IPS-NIHi11 (cell line): ENCODE measurements around the gene POLD1.
"Not testable (repeated sequence)": the region's sequence is repeated elsewhere in the genome, so short reads cannot be mapped to it uniquely, and the experiment has no call there.

Experiments
- DNase-seq: peaks from one replicate; pipeline ENCODE4 v3.0.0; 2012; ENCODE audit warnings: mixed read lengths, low spot score

POLD1 gene

DNA sequence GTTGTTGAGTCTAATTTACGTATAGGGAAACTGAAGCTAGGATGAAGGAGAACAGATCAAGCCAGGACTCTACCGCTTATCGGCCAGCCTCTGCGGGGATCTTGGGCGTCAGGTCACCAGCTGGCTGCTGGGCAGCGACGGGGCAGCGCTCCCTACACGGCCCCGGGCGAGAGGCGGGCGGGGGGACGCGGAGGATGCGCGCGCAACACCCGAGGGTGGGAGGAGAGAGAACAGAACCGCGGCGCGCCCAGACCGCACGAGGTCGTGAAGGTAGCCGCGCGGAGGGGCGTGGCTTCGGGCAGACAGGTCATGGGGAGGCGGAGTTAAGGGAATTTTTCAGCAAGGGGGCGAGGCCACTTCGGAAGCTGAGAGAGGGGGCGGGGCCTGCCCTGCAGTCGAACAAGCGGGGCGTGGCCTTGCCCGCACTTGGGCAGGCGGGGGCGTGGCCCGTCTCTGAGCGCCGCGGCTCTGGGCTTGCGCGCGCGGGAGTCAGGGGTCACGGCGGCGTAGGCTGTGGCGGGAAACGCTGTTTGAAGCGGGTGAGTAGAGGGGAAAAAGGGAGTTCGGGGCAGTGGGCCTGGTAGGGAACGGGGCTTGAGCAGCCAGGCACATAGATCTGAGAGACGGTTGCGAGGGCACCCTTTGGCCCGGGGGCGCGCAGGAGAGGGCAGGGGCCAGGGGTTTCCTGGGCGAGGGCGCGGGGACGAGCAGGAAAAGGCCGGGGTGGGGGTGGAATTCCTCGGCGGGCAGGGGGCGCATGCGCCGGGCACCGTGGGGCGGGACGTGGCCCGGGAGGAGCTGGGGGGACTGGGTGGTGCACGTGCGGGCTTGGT lies at the start of gene POLD1:
TSS of gene POLD1 (plus strand) at position 496 of the 833 bp plus-strand sequence. CDS start 14,505 bp downstream, outside the sequence.
- peak; percentile 97 for DNase-seq

DNA sequence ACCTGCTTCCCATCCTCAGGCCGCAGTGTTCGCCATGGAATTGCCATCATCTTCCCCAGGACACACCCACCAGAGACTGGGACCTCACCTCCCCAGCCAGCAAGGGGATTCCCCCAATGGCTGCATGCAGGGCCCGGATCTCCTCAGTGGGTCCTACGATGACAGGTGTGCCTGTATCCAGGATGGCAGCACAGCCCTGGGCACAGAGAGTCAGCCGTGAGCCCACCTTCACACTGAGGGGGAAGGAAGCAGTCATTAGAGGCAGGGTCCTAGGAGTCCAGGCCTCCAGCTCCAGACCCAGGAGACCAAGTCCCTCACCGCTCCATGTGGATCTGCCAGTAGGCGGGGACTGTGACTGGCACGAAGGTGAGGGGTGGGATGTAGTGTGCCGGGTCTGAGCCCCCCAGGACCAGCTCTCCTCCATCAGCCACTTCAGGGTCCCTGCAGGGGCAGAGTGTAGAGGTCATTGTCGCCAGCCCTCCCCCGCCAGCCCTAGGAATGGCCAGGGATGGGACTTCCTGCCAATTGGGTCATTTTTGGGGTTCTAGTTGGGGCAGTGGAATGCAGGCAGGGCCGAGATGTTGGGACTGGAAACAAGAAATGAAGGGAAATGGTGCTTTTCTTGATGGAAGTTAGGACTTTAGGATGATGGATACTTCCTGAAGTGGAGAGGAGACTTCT lies 49.3 kb upstream of the POLD1 start:
- DNase-seq: no peak

DNA sequence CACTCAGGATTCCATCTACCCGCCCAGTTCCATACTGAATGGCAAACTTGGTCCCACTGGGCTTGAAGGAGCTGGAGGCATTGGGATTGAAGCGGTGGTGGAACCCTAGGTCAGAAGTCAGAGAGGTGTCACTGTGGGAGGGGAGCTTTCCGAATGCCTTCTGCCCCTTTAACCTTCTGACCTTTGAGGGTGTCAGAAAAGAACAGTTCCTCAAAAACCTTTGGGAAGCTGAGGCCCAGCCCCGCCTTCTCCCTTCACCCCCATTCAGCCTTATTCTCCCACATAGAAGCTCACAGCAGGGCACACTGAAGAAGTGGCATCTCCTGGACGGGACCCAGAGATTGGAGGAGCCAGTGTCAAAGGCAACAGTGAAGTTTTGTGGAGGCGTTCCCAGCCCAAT lies 47.1 kb upstream of the POLD1 start:
- not testable (repeated sequence) for DNase-seq

DNA sequence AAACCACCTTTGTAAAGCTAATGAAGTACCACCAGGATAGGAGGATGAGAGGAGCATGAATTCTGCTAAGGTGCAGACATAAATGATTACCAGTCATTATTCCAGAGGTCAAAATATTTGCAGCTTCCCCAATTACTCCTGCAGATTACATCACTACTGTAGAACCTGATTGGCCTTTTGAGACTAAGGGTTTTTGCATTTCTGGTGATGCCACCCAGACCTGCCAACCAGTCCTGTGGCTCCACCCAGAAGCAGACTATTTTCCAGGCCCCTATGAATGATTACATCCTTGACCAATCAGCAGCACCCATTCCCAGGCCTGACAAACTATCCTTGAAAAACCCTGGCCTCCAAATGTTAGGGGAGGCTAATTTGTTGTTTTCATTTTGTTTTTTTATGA lies 43.8 kb upstream of the POLD1 start:
- no peak for DNase-seq

DNA sequence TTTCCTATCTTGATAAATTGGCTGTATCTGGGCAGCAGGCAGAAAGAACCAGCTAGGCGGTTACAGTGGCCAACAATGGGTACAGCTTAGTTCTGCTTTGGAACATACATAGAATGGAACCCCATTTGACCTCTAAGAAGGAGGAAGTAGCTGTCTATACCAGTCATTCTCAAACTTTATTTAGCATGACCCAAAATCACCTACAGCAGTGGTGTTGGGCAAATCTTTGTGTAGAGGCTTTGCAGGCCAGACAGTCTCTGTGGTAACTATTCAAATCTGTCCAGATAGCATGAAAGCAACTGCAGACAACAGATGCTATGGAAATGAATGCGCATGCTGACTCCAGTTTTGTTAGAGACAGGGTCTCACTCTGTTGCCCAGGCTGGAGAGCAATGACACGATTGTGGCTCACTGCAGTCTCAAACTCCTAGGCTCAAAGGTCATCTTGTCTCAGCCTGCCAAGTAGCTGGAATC lies 43.0 kb upstream of the POLD1 start:
- DNase-seq: no peak

DNA sequence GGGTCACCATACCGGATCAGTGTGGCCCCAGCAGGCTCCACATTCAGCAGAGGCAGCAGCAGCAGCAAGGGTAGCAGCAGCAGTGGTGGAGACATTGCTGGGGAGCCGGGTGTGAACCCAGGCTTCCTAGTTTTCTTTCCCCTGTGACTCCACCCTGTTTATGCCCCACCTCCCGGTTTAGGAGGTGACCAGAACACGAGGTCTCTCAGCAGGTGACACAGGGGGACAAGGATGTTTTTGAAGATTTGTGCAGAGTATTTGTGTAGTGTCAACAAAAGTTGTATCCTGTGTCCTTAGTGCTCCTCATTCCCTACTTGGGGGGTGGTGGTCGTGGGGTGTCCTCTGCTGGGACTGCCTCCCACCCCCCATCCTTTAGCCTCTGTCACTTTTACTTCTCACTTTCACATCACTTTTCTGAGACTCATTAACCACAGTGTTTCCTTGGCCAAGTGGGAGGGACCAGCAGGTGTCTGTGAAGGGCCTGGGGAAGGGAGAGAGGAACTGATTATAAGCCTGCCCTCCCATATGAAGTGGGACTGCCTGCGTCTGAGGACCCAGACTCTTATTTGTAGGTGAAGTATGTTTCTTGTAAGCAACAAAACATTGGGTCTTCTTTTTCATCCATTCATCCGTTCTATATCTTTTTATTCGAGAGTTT lies 39.4 kb upstream of the POLD1 start:
- DNase-seq: no peak

DNA sequence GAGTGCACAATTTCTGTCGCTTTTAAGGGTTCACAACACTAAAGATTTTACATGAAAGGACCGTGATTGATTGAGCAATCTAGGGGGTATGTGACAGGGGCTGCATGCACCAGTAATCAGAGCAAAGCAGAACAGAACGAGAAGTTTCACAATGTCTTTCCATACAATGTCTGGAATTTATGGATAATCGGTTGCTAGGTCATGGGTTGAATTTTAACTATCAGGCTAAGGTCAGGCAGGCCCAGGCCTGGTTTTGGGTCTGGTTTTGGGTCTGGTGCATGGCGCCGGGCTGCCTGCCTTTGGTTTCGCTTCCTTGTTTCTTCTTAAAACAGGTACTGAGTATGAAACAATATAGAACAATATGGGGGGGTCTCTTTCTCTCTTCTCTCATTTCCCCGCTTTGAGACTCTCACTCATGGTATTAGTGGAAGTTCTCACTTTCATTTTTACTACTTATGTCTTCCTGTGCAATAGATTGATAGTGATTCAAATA lies 37.0 kb upstream of the POLD1 start:
- not testable (repeated sequence) for DNase-seq

DNA sequence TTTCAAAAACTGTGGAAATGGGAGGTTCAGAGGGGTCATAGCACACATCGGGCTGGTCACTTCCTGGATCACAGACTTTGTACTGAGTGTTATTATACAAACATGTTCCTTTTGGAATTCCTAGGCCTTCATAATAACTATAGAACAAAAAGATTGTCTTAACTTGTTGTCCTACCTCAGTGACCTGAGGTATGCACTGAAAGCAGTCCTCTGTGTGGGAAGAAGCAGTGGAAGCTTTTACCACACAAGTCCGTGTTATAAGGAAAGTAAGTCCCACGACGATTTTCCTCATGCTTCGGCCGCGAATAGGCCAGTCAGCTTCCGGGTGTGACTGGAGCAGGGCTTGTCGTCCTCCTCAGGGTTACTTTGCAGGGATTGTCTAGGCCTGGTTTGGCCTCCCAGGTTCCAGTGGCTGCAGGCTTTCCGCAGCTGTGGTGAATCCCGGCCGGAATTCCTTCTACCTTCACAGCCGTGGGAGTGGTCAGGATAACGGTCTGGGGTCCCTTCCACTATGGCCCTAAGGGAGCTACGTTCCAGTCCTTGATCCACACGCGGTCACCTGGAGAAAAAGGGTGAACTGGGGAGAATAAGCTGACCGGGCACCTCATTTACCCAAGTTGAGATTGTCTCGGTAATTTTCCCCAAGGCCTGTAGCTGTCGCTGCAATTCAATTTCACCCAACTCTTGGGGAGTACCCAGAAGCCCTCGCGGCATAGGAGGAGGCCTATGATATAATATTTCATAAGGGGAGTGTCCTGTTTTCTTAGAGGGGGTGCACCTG lies 34.7 kb upstream of the POLD1 start:
- no peak for DNase-seq

DNA sequence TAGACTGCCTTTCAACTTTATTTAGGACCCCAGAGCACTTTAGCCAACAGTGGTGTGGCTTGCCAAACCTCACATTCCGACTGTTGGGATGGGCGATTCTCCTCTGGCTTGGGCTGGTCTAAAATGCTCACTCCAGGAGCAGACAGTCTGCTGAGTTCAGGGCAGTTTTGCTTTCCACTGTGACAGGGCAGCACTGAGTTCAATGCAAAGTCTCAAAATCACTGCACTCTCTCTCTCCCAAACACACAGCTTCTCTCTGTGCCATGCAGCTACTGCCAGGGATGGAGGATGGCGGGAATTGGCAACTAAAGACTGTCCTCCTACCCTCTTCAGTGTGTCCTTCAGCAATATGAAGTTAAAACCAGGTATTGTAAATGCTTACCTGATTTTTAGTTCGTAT lies 31.9 kb upstream of the POLD1 start:
- DNase-seq: no peak

DNA sequence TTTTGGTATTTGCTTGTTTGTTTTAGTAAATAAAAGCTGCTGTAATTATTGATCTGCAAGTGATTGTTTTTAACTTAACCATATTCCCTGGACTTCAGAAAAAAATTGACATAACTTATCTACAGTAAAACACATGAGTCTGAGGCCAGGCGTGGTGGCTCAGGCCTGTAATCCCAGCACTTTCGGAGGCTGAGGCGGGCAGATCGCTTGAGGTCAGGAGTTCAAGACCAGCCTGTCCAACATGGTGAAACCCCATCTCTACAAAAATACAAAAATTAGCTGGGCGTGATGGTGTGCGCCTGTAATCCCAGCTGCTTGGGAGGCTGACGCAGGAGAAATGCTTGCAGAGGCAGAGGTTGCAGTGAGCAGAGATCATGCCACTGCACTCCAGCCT lies 30.7 kb upstream of the POLD1 start:
- not testable (repeated sequence) for DNase-seq

DNA sequence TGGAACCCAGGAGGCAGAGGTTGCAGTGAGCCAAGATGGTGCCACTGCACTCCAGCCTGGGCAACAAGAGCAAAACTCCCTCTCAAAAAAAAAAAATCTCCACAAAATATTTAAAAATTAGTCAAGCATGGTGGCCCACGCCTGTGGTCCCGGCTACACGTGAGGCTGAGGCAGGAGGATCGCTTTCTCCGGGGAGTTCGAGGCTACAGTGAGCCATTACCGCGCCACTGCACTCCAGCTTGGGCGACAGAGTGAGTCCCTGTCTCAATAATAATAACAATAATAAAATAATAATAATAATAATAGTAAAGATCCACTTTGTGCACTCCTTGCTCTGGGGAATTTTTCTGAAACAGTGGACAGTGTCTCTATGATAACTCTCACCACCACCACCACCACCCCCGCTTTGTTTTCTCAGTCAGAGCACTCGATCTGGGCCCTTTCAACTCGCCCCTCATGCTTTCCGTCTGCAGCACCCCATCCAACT lies 27.4 kb upstream of the POLD1 start:
- DNase-seq: no peak

DNA sequence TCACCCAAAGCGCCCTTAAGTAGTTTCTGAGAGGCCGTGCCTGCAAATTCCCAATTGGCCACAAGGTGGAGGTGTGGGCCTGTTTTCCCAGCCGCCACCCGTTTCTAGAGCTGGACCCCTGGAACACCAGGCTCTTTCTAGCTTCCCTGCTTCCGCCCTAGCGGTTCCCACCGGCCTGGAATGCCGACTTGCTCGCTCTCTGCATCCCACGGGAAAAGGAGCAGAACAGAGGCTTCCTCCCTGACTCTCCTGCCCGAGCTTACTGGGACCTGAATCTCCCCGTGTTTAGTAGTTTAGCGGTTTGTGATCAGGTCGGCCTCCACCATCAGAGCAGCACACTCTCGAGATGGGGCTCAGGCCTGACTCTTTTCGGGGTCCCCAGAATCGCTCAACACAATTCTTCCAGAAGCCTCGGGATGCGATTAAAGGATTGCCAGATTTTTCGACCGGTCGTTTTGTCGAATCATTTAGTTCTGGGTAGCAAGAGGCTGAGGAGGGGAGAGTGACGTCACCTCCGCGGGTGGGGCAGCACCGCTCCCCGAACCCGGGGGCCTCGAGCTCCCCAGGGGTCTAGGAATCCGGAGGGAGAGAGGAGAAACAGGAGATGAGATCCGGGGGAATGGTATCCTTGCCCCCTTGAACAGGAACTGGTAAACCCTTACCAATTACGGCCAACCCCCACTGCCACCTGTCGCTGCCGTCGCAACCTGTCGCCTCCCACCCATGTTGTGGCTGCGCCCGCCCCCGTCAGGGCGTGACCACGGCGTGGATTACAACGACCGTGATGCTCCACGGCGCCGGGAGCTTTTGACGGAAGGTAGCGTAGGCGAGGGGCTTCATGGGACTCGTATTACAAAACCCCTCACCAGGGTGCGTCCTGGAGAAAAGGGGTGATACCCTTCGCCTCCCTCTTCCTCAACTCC lies 26.7 kb upstream of the POLD1 start:
- peak; percentile 65 for DNase-seq

DNA sequence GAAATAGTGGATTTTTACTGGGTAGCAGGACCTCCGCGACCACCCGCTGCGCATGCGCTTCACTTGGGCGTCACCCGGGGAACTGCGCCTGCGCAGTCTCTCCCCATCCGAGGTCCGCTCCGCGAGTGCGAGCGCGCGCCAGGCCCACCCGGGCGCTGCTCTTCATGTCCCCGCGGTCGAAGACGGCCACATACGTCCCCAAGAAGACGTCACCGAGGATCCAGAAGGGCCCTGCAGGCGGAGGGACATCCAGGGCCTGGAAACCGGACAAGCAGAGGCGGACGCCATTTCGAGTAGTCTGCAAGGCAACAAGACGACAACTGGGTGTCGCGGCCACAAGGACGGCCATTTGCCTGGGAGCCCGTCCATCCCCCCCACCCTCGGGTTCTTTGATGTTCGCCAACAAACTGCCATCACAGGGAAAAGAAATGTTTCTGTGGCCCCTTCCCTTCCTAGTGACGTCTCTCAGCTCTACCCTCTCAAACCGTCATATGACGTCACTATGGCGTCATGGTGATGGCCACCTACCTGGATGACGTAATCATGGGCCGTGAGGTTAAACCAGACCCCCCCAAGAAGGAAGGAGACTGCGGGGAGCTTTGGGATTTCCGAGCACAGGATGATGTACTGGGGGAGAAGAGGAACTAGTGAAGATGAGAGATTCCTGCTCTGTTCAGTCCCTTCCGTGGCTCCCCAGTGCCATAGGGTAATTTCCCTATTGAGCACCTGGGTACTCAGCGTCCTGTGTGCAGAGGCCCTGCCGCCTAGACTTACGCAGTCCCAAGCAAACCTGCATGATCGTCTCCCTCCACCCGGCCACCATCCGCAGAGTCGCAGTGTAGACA lies 25.4 kb upstream of the POLD1 start:
- no peak for DNase-seq

DNA sequence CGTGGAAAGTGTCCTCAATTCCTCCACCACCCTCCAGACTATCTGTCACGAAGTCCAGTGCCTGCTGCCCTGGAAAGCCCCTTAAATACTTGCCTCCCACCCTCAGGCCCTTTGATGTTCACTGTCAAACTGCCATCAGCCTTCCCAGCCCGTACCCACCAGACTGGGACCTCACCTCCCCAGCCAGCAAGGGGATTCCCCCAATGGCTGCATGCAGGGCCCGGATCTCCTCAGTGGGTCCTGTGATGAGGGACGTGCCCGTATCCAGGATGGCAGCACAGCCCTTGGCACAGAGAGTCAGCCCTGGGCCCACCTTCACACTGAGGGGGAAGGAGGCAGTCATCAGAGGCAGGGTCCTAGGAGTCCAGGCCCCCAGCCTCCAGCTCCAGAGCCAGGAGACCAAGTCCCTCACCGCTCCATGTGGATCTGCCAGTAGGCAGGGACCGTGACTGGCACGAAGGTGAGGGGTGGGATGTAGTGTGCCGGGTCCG lies 24.8 kb upstream of the POLD1 start:
- no peak for DNase-seq

DNA sequence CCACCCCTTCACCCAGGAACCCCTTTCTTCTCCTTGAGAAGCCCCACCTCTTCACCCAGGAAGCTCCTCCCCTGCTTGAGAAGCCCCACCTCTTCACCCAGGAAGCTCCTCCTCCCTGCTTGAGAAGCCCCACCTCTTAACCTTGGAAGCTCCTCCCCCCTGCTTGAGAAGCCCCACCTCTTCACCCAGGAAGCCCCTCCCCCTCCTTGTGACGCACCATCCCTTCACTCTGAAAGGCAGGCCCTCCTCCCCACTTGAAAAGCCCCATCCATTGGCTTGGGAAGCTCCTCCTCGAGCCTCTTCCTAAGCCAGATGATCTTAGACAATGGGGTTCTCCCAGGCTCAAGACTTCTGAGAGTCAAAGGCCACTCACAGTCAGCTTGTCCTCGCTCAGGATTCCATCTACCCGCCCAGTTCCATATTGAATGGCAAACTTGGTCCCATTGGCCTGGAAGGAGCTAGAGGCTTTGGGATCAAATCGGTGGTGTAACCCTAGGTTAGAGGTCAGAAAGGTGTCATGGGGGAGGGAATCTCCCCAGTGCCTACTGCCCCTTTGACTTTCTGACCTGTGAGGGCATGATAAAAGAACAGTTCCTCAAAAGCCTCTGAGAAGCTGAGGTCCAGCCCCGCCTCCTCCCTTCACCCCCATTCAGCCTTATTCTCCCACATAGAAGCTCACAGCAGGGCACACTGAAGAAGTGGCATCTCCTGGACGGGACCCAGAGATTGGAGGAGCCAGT lies 22.7 kb upstream of the POLD1 start:
- DNase-seq: peak; percentile 39

DNA sequence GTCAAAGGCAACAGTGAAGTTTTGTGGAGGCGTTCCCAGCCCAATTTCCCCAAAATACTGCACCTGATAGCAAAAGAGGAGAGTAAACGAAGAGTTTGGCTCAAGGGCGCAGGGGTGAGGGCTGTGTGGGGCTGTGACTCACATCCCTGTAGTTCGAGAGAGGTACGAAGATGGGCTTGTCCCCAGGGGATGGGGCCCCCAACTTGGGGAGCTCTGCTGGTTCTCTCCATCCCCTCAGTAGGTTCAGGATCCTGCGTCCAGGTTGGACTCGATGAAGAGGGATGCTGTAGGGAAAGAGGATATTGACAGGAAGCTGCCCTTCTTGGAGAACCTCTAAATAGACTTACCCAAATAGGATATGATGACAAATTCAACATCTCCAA lies 22.1 kb upstream of the POLD1 start:
- DNase-seq: no peak

DNA sequence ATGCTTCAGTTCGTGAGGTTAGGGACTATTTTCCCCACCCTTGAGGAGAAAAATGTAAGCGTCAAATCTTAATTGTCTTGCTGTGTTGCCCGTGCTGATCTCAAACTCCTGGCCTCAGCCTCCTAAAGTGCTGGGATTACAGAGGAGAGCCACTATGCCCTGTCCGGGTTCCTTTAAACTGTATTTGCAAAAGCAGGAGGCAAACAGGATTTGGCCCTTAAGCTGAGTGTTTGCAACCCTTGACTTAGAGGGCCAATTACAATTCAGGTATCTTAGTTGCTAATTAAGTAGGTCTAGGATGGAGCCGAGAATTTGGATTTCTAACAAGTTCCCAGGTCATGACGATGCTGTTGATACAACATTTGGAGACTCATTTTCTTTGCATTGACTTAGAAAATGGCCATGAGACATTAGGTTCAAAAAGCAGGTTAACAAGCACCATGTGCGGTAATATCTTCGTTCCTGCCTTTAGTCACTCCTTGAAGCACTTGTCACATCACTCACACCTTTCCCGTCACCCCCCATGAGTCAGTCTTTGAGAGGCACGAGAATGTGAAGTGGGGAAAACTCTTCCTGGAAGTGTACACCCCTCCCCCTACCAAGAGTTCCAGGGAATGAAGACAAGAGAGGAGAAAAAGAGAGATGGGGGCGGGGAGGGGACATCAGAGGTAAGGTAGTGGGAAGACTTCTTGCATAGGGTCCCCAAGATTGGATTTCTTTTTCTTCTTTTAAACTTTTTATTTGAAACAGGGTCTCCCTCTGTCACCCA lies 21.3 kb upstream of the POLD1 start:
- DNase-seq: no peak
